ENCODE measurements around the gene KLHL29.

The KLHL29 gene

DNA sequence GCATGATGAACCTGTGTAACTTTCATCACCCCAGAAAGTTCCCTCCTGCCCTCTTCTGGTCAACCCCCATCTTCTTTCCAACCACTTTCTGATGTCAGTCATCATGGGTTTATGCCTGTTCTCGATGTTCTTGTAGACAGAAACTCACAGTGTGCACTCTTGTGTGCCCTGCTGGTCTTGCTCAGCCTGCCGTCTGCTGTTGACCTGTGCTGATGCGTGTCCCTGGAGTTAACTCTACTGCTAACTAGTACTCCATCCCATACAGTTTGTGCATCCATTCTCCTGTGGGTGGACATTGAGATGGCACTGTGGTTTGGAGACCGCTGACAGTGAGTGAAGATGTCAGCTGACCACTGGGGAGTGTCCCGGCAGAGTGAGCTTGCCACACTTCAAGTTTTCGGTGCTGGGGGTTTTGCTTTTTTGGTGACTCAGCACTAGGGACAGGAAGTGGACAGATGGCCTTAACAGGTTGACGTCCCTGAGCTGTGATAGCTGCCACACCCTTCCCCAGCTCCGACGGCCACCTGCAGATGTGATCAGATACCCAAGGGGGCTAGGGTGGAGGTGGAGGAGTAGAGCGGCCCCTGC lies 14.8 kb downstream of the KLHL29 start:
- DNase-seq, result no peak

DNA sequence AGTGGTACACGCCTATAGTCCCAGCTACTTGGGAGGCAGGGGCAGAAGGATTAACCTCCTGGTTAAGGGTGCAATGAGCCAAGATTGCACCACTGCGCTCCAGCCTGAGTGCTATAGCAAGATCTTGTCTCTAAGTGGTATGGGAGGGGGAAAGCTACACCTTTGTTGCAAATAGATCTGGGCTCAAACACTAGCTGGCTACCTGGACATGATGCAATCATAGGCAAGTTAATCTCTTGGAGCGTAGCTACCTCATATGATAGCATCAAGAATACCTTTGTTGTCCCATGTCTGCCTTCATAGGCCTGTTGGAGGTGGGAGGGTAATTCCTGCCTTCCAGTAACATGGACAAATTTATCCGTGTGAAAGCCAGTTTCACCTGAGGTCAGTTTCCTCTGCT lies 15.7 kb downstream of the KLHL29 start:
- no peak for DNase-seq

DNA sequence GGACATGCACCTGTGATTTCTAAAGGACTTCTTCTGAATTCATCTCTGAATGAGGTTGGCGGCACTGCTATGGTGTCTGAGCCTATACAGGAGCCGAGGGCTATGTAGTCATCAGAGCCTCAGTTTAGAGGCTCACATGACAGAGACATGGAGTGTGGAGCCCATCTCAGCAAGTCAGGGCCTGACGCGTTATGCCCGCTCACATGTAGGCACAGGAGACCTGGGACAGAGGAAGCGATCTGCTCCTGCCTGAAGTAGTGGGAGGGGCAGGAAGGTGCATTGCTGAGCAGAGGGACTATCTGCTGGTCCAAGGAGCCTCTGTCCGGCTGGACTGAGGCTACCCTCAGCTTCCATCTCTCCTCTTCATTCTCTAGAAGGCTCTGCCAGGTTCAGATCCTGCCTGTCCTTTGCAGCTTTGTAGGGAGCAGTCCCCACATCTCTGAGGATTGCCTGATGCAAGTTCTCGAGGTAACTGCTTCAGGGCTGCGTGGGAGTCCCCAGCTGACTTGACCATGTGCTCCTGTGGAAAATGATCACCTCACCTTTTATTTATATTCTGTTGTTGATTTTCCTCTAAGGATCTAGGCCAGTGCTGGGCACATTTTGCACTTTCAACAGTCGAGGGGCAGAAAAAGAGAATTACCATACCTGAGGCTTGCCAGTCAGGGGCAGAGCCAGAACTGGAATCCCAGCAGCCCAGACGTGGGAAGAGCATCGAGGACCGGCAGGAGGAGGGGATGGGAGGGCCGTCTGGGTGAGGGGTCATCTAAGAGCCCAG lies 16.6 kb downstream of the KLHL29 start:
- DNase-seq, result no peak

DNA sequence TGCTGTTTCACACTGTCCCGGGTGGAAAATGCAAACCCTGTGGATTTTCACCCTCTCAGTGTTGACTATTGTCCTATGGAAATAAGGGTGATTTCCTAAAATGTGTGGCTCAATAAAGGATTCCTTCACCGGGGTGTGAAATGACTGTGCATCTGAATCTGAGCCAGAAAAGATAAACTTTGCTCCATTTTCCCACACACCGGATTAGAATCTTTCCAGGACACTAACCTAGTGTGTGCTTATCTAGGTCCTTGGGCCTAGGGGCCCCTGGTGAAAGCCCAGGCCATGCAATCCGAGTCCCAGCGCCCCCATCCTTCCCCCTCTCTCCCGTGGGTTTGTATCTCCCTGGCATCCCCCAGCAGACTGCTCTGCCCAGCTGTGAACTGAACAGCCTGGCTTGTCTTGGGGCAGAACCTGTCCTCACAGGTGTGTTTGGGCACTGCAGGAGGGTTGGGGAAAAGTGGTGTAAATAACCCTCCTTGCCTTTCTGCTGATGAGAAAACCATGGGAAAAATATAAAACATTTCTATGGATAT lies 17.3 kb downstream of the KLHL29 start:
- DNase-seq, result no peak

DNA sequence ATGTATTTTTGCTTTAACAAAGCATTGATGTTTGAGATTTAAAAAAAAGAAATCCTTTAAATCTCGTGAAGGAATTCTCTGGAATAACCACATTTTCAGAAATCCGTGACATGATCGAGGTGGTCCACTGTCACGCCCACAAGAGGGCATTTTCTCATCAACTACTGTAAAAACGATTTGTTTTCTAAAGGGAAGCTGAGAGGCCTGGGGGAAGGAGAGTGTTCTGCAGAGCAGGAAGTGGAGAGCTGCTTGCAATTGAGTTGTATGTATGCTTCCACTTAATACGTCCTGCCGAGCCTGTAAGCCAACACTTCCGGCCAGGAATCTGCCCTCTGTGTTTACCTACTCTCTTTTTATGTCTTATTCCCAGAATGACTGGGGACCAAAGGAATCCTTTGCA lies 19.4 kb downstream of the KLHL29 start:
- DNase-seq, result no peak

DNA sequence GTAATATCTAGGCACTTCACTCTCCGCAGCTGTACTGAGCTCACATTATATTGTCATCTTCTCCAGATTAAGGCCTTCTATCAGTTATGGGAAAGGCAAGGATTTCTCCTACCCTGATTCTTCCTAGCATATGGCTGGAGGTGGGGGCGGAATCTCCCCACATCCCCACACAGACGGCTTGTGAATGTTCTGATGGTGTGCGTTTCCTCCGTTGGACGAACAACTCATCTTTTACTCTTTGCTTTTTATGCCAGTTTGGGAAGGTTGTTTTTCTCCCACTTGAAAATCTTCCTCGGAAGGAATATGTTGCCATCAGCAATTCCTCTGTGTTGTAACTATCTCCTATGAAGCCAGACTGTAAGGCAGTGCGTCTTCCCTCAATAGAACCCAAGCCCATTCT lies 24.3 kb downstream of the KLHL29 start:
- DNase-seq, result no peak

DNA sequence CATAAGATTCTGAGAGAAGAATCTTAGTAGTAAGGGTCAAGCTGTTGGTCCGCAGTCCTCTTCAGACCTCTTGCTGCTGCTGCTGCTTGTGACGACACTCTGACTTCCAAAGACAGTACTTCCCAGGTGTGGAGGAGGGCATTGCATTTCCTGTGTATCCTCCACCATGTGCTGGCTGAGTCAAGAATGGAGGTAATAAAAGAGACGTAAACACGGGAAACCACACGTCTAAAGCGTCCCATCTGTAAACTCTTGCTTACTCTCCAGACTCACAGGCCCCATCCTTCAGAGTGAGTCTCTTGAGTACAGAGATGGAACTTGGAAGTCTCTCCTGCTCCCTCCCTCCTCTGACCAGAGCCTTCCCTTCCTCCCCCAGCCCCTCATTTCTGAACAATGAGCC lies 25.6 kb downstream of the KLHL29 start:
- DNase-seq, result no peak

DNA sequence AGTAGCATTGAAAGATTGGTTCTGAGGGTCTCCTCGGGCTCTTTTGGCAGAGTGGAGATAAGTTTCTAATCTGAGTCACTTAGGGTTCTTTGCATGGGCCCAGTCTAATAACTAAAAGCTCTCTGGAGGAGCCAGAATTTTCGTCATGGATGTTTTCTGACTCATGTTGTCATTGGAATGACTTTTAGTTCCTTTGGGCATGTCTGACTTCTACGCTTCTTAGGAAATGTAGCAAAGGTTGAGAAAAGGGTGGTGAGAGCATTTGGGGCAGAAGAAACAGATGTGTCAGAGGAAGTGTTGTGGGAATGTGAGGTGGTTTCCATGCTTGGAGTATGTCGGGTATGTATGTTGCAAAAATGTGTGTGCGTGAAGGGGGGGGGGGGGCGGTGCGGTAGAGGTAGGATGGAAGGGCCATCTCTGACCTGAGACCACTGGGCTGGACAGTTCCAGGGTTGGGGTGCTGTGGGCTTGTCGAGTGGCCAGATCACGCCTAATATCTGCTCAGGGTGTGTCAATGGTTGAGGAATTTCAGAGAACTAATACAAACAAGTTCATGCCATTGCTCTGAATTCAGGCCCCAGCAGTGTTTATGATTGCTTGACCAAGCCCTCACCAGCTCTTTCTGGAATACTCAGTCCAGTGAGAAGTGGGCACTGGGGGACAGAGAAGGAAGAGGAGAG lies 26.9 kb downstream of the KLHL29 start:
- no peak for DNase-seq

DNA sequence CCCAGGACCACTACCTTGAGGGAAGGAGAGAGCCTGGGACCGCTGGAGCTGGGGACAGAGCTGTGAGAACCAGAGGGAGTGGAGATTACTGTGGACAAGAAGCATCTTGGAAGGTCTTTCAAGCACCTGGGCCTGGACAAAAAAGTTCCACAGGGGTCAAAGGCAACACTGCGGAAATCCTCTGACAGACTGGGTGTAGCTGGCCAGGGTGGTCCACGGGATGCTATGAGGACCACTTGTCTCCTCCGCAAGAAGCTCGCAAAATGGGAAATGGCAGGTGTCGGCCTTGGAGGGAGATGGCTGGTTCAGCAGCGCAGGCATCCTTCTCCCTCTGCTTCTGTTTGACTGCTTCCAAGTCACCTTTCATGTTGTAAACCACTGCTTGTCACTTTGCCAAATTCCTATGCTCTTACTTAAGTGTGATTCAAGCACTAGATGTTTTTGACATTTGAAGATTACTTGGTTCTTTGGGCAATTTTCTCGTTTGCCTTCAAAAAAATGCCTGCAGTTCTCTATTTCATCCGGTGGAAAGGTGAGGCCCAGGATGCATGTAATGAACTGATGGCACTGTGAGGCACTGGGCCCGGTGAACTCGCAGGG lies 27.7 kb downstream of the KLHL29 start:
- DNase-seq, result no peak

DNA sequence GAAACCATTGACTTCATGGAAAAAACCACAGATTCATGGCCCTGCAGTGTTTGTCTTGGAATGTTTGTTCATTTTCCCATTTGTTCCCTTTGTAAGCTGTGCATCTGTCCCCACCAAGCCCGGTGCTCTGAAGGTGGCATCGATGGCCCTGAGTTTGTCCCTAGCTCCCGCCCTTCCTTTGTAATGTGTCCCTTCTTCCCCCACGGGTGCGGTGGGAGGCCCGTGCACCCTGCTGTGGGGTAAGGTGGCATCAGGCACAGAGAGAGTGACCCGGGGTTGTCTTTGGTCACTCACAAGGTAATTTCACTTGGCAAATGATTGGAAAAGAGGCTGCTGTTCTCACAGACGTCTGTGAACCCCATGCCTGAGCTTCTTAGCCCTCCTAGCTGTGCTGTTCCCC lies 28.7 kb downstream of the KLHL29 start:
- no peak for DNase-seq

DNA sequence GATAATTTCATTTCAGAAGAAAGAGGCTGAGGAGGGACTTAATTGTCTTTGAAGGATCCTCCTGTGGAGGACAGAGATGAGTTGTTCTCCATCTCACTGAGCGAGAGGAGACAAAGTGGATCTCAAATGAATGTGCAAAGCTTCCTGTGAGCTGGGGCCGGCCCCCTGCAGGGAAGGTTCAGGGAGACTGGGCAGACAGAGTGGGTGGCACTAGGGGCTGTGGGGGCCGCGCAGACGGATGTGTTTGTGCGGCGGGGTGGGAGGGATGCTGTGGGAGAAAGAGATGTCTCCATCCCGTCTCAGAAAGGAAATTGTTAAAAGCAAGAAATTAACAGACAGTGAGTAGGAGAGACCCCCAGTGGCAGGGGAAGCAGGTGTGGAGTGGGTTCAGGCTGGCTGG lies 29.1 kb downstream of the KLHL29 start:
- no peak for DNase-seq

DNA sequence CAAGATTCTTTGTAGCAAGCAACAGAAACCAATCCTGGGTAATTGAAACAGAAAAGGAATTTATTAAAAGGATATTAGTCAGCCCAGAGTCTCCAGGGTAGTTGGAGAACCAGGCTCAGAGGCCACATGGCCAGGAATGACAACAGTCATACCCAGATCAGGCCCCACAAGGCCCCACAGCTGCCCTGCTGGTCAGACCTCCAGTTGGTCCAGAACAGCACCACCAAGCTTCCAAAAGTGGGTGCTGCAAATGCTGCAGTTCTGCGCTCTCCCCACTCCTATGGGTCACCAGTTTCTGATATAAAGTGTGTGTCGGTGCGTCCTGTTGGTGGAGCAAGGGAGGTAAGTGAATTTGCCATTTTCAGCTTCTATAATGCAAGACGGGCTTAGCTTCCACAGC lies 29.9 kb downstream of the KLHL29 start:
- DNase-seq, result no peak

DNA sequence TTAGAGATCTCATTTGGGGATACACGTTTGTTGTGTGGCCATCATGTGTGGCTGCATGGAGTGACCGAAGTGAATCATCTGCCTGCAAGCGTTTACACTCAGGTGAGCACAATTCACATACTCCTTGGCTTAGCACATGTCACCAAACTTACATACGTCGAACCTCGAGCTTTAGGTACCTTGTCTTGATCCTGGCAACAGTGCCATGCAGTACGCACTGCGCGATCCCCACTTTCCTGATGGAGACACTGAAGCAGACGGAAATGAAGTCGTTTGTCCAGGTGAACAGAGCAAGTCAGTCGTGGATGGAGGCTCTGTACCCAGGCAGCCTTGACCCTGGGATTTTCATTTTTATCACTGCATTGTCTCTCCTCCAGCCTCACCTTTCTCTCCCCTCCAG lies 32.3 kb downstream of the KLHL29 start:
- no peak for DNase-seq

DNA sequence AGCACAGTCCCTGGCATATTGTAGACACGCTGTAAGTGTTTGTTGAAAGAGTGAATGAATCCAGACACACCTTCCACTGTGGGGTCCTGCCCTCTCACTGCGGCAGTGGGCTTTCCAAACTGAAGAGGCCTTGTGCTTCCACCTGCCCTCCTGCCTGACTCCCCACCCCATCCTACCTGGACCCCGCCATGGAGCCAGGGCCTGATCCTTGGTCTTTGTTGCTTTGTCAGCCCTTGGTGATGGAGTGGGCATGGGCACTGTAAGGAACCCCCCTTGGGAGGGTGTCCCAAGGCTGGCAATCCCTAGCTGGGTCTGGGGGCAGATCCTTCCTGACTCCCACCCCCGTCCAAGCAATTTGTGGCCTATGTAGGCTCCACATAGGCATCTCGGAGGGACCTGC lies 33.1 kb downstream of the KLHL29 start:
- DNase-seq, result no peak

DNA sequence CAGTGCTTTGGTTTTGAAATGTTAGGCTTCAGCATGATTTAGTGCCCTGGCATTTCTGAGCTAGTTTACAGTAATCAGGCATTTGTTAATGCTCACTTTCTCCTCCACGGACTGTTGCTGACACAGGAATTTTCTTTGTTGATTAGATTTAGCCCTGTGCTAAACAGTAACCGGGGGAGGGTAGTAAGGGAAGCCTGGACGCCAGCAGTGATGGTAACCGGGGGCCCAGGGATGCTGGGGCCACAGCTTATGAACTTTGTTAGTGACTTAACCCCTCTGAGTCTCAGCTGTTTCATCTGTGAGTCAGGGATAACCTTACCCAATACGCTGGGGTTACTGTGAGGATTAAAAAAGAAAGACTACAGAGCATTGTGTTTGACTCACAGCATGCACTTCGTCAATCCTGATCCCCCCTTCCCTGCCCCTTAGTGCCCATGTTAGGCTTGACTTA lies 33.5 kb downstream of the KLHL29 start:
- no peak for DNase-seq

DNA sequence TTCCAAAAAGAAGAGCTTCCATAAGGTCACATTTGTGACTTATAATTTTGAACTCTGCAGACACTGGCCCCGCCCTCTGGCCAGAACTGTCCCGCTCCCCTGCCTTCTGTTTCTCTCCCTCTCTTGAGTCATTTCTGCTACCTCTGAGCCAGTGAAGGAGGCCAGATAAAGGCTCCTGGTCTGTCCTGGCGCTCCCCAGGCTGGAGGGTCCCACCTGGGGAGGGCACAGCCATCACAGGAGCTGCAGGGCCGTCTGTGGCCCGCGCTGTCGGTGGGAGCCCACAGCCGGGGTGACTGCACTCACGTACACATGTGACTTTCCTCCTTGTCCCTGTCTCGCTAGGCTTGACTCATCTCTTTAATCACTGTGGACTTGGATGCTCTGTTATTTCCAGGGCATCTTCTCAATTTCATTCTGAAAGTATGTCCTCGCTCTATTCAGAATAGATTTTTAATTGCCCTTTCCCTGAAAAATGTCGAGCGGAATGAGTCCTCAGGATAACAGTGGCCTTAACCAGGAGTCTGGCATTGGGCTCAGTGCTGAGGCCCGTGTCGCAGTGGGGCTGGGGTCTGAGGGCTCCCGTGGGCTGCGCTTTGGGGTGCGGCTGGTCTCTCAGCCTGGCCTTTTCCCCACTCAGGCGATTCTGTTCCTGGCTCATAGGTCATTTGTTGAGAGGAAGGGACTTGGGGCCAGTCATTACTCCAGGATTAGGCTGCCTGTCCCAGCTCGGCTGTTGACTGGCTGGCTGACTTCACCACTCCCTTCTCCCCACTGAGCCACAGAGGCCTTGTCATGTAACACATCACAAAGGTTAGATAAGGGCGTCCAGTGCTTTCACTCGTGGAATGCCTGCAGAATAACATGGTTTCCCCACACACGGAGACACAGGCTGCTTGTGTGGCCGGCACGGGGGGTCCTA lies 34.5 kb downstream of the KLHL29 start:
- DNase-seq, result no peak

DNA sequence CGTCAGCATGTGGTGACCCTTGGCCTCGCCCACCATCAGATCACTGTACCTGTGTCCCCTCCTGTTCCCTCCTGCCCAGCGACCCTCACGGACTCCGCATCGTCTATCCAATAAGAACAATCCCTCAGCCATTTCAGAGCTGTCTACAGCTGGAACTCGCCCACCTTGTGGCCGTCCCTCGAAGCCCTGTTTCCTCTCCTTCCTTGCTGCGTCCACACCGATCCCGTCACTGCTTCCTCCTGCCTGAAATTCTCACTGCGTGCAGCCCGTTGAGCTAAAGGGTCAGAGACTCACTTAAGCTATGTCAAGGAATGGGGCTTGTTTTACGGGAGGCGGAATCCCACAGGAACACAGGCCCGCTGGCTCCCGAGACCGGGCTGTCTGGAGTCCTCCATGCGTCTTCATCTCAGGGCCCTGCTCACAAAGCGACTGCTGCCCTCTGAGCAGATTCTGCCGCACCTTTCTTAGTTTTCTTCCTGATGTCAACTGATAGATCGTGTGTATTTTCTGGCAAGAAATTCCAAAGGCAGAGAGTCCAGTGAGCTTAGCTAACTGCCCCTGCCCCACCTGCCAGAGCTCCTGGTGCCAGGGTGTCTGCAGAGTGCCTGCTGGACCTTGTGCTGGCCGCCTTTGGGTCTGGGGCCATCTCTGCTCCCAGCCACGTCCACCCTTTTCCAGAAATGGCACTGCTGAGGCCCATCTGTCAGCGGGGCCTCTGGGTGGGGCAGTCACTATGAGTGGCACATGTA lies 35.3 kb downstream of the KLHL29 start:
- DNase-seq, result no peak

DNA sequence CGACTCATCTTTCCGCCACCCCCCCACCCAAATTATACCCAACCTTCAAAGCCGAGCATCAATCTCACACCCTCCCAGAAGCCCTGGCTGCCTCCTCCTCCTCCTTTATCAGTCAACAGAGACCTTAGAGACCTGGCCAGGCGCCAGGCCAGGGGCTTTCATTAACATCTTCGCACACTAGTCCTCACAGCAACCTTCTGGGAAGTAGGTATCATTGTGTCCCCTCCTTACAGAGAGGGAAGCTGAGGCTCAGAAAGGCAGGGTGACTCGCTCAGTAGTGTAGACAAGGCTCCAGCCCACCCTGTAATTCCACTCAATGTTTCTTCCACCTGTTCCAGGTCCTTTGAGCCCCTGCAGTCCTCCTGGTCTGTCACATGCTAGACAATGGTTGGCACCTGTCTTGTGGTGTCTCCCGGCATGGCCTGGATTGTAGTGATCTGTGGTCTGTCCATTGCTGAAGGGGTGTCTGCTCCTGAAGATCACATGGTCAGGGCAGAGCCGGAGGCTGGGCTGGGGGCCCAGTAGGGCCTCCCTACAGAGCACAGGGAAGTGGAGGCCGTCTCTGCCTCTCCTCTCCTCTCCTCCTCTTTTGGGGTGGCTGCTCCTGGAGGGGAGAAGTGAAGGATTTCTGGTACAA lies 36.0 kb downstream of the KLHL29 start:
- DNase-seq, result no peak

DNA sequence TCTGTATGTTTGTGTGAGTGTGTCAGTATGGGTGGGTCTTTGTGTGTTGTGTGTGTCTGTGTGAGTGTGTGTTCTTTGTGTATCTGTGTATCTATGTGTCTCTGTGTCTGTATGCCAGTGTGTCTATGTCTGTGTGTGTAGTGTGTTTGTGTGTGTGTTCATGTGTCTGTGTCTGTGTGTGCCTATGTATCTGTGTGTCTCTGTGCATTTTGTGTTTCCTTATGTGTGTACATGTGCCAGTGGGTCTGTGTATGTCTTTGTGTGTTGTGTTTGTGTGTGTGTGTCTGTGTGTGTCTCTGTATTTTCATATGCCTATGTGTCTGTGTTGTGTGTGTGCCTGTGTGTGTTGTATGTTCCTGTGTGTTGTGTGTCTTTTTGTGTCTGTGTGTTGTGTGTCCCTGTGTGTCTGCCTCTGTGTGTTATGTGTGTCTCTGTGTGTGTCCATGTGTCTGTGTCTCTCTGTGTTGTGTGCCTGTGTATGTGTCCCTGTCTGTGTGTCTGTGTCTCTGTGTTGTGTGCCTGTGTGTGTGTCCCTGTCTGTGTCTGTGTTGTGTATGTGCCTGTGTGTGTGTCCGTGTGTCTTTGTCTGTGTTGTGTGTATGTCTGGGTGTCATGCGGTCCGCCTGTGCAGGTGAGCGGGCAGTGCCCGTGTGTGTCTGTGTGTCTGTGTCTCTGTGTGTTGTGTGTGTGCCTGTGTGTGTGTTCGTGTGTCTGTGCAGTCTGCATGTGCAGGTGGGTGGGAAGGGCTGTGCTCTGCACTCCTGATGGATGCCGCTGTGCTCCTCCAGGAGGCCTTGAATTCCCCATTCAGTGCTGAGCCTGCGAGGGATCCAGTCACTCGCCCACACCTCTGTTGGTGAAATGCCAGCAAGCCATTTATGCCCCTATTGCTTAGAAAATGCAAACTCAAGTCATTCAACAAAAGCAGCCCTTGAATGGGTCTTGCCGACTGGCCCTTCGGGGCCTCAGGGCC lies 37.4 kb downstream of the KLHL29 start:
- DNase-seq, result no peak
